ENCODE results near the gene GSTM1. TPM values are rescaled to one million over a fixed set of nuclear protein-coding genes. Genes with fewer than 3 reads are reported as not detected.

Gene GSTM1
- total and polyA plus RNA-seq, 10 donors: 0.47 to 98.6 (median 65.0) TPM; not detected in 3

- Histone ChIP-seq H3K9me3 (no peaks in the 10 kb centered on the region), H3K27ac (no peak overlapping the region), H3K36me3 (no peaks in the 10 kb centered on the region), H3K27me3 (replicated peaks in 1 of 7) (no peaks in the 10 kb centered on the region), H3K4me3 (no peak overlapping the region), H3K4me1 (peaks cover 6 to 29% (median 17%) of the 10 kb centered on the region in 6 donors)
- DNase-seq: peak; percentile 95
- 24 to 46% (median 31%) methylated on average over 4 to 5 of the region's 5 CpGs for WGBS, 5 donors
- peak; percentile 16 to 34 (median 17) for TF ChIP-seq POLR2AphosphoS5 (IDR thresholded peaks at IDR 0.05)
- no peak for TF ChIP-seq POLR2A (IDR thresholded peaks at IDR 0.05)
- TF ChIP-seq CTCF (IDR thresholded peaks at IDR 0.05 in 8 of 11, conservative IDR thresholded peaks at IDR 0.05 in 3 of 11): peak; percentile 80 to 99 (median 97)
- intact Hi-C loops (cut with DNase I; ENCODE audit: low total_unique reads): loop anchor here (5.0 to 10.0 kb wide), 3 partner anchors 93 to 344 kb away; partner anchors contain the start of genes AHCYL1 and GNAI3
These were observed 47.2 kb upstream of the GSTM1 start for GRCh38 chr1:109640285-109640865.

- Histone ChIP-seq H3K9me3 (no peaks in the 10 kb centered on the region), H3K4me3 (no peak overlapping the region), H3K4me1 (peaks cover 6 to 25% (median 16%) of the 10 kb centered on the region in 6 donors), H3K27me3 (replicated peaks in 1 of 7) (no peaks in the 10 kb centered on the region), H3K27ac (no peak overlapping the region), H3K36me3 (no peaks in the 10 kb centered on the region)
- 69 to 95% (median 88%) methylated on average over 2 of the region's 2 CpGs for WGBS, 5 donors
- TF ChIP-seq POLR2A (IDR thresholded peaks at IDR 0.05) (no peak), CTCF (IDR thresholded peaks at IDR 0.05 in 8 of 11, conservative IDR thresholded peaks at IDR 0.05 in 3 of 11) (no peak), POLR2AphosphoS5 (IDR thresholded peaks at IDR 0.05) (no peak)
- no peak for DNase-seq
- intact Hi-C loops (cut with DNase I; ENCODE audit: low total_unique reads): loop anchor here (5.0 to 10.0 kb wide), 3 partner anchors 94 to 344 kb away; partner anchors contain the start of genes AHCYL1 and GNAI3
These were observed 46.4 kb upstream of the GSTM1 start for GRCh38 chr1:109641078-109641740.

GRCh38 chr1:109641861-109642260 is 45.8 kb upstream of the GSTM1 start:
- TF ChIP-seq POLR2AphosphoS5 (IDR thresholded peaks at IDR 0.05) (no peak), POLR2A (IDR thresholded peaks at IDR 0.05) (no peak), CTCF (IDR thresholded peaks at IDR 0.05 in 8 of 11, conservative IDR thresholded peaks at IDR 0.05 in 3 of 11) (peak in 1 of 11 experiments; percentile 12)
- intact Hi-C loops (cut with DNase I; ENCODE audit: low total_unique reads): loop anchor here (5.0 to 10.0 kb wide), 3 partner anchors 95 to 343 kb away; partner anchors contain the start of genes AHCYL1 and GNAI3
- Histone ChIP-seq H3K9me3 (no peaks in the 10 kb centered on the region), H3K27ac (no peak overlapping the region), H3K4me1 (peaks cover 6 to 22% (median 16%) of the 10 kb centered on the region in 6 donors), H3K4me3 (no peak overlapping the region), H3K27me3 (replicated peaks in 1 of 7) (no peaks in the 10 kb centered on the region), H3K36me3 (no peaks in the 10 kb centered on the region)
- 52 to 84% (median 67%) methylated on average over 2 of the region's 2 CpGs for WGBS, 5 donors
- DNase-seq: no peak

GRCh38 chr1:109642626-109643025 is 45.0 kb upstream of the GSTM1 start:
- no peaks in the 10 kb centered on the region for H3K36me3 ChIP-seq
- 56 to 81% (median 66%) methylated on average over 3 of the region's 3 CpGs for WGBS, 5 donors
- H3K9me3 ChIP-seq: no peaks in the 10 kb centered on the region
- no peak for TF ChIP-seq POLR2A (IDR thresholded peaks at IDR 0.05)
- TF ChIP-seq CTCF (IDR thresholded peaks at IDR 0.05 in 8 of 11, conservative IDR thresholded peaks at IDR 0.05 in 3 of 11): no peak
- TF ChIP-seq POLR2AphosphoS5 (IDR thresholded peaks at IDR 0.05): no peak
- DNase-seq: no peak
- peaks cover 6 to 22% (median 16%) of the 10 kb centered on the region in 6 donors for H3K4me1 ChIP-seq
- intact Hi-C loops (cut with DNase I; ENCODE audit: low total_unique reads): loop anchor here (5.0 to 10.0 kb wide), 3 partner anchors 95 to 342 kb away; partner anchors contain the start of genes AHCYL1 and GNAI3
- H3K27me3 ChIP-seq (replicated peaks in 1 of 7): no peaks in the 10 kb centered on the region
- H3K27ac ChIP-seq: no peak overlapping the region
- no peak overlapping the region for H3K4me3 ChIP-seq
